GM18951 (cell line): ENCODE measurements around the gene ARHGEF10L.

Experiments used
- POLR2A ChIP-seq: IDR thresholded peaks from 4 replicates; pipeline ENCODE4 v1.6.1; 2011; ENCODE audit warnings: mild to moderate bottlenecking; ENCODE audit not compliant: insufficient read length, insufficient read depth; ENCODE audit errors: extremely low read depth
- in situ Hi-C: fragments of 300-500 bp; cut with MboI; formaldehyde crosslinking; loops from one replicate; pipeline ENCODE4 v1.12.0; 2022; ENCODE audit warnings: low sequenced_read_pairs, mixed read lengths, inconsistent platforms; ENCODE audit not compliant: unreplicated experiment

Gene ARHGEF10L

DNA sequence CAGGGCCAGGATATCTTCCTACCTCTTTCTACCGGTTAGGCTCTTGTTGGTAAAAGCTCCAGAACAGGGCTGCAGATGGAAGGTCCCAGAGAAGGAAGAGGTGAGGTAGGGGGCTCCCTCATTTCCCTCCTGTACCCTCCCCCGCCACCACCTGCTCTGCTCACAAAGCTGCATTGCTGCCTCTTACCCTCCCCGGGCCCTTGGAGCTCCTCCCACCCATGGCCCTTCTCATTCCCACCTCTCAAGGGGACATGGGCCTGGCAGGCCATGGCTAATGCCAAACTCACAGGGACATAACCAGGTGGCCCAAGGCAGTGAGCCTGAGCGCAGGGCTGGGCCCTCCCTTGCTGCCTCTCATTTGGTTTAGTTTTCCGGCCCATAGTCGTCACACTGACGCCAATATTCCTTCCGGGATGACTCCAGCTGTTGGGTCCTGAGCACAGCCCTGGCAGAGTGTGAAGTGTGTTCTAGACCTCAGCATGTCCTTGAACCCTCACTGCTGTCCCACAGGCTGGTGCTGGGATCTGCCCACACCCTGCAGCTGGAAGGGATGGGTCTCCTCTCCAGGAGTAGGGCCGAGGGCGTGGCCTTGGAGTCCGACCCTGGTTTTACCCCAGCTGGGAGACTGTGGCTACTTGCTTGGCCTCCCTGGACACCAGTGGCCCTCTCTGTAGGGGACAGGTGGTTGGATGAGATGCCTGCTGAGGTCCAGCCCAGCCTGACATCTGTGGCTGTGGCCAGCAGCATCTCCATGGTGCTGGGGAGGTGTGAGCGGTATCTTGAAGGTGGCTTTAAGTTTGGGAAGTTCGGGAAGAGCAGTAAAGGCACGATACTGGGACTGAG, 104.6 kb downstream of the ARHGEF10L start:
- TF ChIP-seq POLR2A, result no peak
- in situ Hi-C loops, result no loop called here

DNA sequence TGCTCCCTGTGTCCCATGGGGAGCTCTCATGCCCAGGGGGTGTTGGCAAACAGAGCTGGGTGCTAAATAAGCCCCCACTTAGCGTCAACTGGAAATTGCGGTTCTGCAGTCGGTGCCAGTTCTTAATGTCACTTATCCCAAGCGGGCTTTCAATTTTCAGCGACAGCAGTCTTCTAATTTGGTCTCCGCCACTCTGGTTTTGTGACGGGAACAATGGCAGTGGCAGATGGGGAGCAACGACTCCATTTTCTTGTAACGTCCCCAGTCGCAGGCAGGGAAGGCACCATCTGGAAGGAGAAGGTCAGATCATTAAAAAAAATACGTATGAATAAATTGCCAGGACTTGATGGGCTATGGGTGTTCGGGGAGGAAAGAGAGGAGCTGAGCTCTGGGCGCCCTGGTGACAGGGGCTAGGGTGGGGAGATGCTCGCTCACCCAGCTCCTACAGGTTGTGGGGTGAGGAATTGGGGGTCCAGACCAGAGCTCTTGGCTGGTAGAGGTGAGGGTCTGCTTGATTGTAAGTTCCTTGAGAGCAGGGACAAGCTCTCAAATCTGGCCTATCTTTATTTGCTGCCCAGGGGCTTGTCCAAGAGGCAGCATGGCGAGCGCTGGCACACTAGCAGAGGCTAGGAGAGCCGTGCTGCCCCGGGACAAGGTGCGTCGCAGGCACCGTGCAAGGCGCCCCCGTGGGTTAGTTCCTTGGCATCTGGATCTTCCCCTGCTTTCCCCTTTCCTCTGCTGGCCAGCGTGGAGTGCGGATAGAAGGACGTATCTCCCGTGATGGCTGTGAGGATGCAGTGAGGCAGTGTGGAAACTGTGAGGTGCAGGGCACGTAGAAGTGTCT, 105.8 kb downstream of the ARHGEF10L start:
- TF ChIP-seq POLR2A, result no peak
- in situ Hi-C loops, result no loop called here

DNA sequence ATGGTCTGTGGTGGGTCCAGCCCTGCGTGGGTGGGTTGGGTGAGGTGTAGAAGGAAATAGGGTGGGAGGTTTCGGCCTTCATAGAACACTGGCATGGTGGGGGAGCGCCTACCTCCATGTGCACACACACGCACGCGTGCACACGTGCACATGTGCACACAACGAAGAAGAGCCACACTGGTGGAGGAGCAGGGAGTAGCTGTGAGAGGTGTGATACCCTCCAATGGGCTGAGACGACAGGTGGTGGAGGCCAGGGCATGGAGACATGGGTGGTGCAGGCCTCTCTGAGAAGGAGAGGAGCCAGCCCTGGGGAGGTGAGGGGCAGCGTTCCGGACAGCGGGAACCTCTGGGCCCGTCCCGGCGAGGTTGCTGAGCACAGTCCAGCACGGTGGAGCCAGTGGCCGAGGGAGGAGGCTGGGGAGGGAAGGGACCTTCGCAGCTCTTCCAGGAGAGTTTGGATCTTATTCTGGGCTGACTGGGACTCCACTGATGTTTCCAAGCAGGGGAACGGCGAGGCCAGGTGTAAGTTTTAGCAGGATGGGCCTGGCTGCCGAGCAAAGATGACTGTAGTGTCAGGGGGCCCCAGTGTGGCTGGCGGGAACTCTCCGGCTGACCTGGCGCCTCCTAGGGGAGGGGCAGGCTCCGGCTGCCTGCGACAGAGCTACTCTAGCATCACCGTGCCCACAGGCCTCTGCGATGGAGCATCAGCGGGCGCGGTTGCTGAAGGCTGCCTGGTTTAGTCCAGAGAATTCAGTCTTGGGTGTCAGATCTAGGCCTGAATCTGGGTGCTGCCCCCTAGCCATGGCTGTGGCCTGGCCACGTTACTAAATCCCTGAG, 107.2 kb downstream of the ARHGEF10L start:
- TF ChIP-seq POLR2A, result no peak
- in situ Hi-C loops, result no loop called here

DNA sequence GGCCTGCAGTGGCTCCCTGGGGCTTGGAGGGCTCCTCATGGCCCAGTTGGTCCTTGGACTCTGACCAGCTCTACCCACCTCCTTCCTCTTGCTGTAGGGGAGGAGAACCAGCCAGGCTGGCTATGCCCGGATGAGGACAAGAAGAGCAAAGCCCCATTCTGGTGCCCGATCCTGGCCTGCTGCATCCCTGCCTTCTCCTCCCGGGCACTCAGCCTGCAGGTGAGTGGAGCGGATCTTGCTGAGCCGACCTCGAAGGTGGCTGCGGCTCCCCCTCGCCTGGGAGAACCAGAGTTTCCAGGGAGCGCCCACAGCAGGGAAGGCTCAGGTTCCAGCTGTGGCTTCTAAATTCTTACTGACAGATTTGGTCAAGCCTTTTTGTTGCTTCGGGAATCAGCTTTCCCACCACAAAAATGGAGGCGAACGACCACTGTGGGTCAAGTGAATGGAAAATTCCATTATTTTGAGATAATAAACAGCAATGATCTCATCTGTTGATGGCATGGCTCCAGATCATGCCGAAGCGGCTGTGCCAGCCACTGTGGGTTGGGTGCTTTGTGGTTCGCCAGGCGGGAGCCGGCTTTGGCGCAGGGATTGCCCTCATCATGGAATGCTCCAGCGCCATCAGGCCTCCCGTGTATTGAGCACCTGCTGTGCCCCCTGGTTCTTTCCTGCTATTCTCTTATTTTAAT, 109.1 kb downstream of the ARHGEF10L start:
- in situ Hi-C loops, result no loop called here
- TF ChIP-seq POLR2A, result no peak

DNA sequence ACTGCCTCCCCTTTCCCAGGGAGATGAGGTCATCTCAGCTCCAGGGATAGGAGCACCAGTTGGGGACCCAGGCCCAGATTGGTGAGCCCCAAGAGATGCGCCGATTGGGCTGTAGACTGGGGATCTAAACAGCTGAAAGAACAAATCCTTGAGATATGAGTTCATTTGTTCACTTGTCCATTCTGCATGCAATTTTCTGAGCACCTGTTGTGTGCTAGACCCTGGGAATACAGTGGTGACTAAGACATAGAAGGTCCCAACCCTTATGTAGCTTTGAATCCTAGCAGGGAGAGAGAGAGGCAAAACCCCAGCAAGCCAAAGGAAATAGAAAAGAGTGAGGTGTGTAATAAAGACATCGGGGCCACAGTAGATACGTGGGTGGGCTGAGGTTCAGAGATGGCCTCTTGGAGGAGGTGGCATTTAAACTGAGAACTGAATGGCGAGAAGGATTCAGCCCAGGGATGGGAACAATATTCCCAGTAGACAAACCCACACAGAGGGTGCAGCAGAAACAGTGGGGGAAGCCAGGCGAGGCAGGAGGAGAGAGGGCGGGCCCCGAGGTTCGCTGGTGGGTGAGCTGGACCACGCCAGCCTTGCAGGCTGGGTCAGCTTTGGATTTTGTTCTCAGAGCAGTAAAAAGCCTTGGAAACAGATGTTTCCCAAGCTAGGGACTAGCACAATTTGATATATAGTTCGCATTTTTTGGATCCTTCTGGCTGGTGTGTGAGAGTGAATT, 110.0 kb downstream of the ARHGEF10L start:
- in situ Hi-C loops, result loop anchor here (25.0 kb wide), 1 partner anchor 463 kb away; the partner anchor contains the start of gene IGSF21
- no peak for TF ChIP-seq POLR2A

DNA sequence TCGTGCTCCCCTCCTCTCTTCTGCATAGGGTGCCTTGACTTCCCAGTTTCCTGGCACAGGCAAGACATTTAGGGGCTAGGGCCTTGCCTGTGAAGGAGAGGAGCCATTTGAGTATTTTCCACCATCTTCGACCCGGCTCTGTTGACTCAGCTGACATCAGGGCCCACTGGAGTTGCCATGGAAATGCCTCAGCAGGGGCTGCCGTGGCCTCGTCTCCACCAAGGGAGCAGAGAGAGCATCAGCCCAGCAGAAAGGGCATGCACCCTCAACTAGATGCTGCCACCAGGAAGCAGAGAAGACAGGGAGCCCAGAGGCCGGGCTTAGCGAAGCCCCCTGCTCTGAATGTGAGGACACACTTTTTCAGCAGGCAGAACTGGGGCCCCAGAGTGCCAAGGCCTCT, 113.8 kb downstream of the ARHGEF10L start:
- in situ Hi-C loops, result loop anchor here (25.0 kb wide), 1 partner anchor 459 kb away; the partner anchor contains the start of gene IGSF21
- no peak for TF ChIP-seq POLR2A

DNA sequence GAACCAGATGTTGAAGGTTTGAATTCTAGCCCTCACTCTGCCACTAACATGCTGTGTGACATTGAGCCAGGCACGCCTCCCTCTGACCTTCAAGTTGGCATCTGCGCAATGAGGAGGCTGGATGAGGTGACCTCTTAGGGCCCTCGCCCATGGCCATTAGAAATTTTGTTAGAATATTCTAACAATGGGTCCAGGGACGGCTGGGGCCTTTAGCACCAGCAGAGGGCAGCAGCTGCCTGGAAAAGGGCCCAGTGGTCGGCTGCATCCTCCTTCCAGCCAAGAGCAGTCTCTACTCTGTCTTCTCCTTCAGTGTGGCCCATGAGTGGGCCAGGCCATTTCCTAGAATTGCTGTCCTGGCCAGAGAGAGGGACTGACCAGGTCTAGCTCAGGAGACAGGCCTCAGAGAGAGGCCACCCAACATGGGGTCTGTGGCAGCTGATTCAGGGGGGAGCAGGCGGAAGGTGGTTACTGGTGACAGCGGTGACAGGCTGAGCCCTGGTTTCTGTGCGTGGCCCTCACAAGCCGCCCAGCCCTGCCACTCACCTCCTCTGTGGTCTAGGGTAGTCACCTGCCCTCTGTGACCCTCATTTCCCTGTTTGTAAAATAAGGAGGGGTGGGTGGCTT, 114.3 kb downstream of the ARHGEF10L start:
- in situ Hi-C loops, result loop anchor here (25.0 kb wide), 1 partner anchor 458 kb away; the partner anchor contains the start of gene IGSF21
- TF ChIP-seq POLR2A, result no peak

DNA sequence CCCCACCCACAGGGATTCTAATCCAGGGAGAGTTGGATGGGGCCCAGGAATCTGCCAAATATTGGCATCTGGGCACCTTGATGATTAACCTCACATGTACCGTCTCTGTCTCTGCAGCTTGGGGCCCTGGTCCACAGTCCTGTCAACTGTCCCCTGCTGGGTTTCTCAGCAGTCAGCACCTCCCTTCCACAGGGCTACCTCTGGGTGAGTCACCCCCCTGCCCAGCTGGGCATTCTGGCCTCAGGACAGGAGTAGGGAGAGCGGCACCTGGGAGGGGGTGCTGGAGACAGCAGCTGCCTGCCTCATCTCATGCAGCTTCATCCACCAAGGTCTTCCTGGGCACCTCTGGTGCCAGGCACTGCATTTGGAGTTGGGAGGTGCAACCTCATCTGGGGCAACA, 115.0 kb downstream of the ARHGEF10L start:
- TF ChIP-seq POLR2A, result no peak
- in situ Hi-C loops, result loop anchor here (25.0 kb wide), 1 partner anchor 458 kb away; the partner anchor contains the start of gene IGSF21

DNA sequence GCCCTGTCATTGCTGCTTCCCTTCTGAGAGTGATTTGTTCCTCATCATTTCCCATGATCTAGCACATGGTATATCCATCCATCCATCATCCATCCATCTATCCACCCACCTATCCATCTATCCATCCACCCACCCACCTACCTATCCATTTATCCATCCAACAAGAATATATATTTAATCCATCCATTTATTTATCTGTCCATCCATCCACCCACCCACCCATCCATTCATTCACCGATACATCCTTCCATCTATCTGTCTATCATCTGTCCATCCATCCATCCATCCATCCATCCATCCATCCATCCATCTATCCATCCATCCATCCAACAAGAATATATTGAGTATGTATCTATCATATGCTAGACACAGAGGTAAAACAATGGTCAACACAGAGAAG, 115.7 kb downstream of the ARHGEF10L start:
- TF ChIP-seq POLR2A, result no peak
- in situ Hi-C loops, result loop anchor here (25.0 kb wide), 1 partner anchor 457 kb away; the partner anchor contains the start of gene IGSF21

DNA sequence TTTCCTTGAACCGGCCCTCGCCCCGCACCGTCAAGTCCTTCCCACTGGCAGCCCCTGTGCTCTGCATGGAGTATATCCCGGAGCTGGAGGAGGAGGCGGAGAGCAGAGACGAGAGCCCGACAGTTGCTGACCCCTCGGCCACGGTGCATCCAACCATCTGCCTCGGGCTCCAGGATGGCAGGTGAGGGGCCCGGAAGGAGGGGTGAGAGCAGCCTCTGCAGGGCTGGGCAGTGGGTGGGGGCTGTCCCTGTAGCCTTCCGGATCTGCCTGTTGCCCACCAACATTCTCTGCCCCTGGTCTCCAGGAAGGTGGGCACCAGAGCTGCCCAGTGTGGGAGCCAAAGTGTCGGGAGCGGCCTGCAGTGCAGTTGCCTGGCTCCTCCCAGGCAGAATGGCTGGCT, 116.4 kb downstream of the ARHGEF10L start:
- in situ Hi-C loops, result loop anchor here (25.0 kb wide), 1 partner anchor 456 kb away; the partner anchor contains the start of gene IGSF21
- no peak for TF ChIP-seq POLR2A

DNA sequence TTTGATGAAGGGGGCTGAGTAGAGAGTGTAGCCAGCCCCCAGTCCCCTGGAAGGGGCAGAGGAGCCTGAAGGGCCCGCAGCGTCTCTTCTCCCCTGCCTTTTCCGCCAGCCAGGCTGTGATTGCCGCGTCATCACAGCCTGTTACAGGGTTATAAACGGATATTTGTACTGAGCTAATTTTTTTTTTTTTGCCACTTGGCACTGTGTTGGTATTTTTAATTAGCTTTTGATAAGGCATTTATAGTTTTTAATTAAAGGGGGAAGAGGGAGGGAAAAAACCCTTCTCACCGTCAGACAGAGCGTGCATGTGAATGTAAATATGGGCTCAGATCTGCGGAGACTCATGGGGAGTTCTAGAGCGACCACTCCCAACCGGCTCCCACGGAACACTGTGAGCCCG, 117.9 kb downstream of the ARHGEF10L start:
- in situ Hi-C loops, result loop anchor here (25.0 kb wide), 1 partner anchor 455 kb away; the partner anchor contains the start of gene IGSF21
- no peak for TF ChIP-seq POLR2A
